Tibial nerve (tissue), 4 donors: Measurements from ENCODE around the gene PDZD8. TPM values are rescaled to one million over a fixed set of nuclear protein-coding genes. Genes with fewer than 3 reads are reported as not detected.
"Not testable (repeated sequence)": the region's sequence is repeated elsewhere in the genome, so short reads cannot be mapped to it uniquely, and the experiment has no call there.

Experiments used
- DNase-seq, 2 donors: peaks; one replicate each; pipeline ENCODE4 v3.0.0-alpha.2; 2019; ENCODE audit warnings: low spot score in 2 of 2
- H3K27ac ChIP-seq, 4 donors: fragments of 200-600 bp; sonication (generic) in 3 of 4; one replicate each; pipeline ENCODE4 v1.5.1; 2017 to 2019; ENCODE audit warnings: mild to moderate bottlenecking in 1 of 4
- H3K27me3 ChIP-seq, 2 donors: fragments of 200-600 bp; sonication (generic) in 1 of 2; one replicate each; pipeline versions ENCODE4 v1.5.1 to v1.6.0; 2017 to 2019
- H3K36me3 ChIP-seq, 3 donors: fragments of 200-600 bp; sonication (generic); one replicate each; pipeline ENCODE4 v1.5.1; 2018 to 2019
- H3K4me1 ChIP-seq, 4 donors: fragments of 200-600 bp; sonication (generic) in 3 of 4; one replicate each; pipeline ENCODE4 v1.5.1; 2017 to 2019
- H3K4me3 ChIP-seq, 4 donors: fragments of 200-600 bp; sonication (generic) in 3 of 4; one replicate each; pipeline ENCODE4 v1.5.1; 2017 to 2019; ENCODE audit warnings: mild to moderate bottlenecking in 1 of 4, moderate library complexity in 1 of 4
- H3K9me3 ChIP-seq, 4 donors: fragments of 200-600 bp; sonication (generic) in 3 of 4; one replicate each; pipeline ENCODE4 v1.5.1; 2017 to 2019
- EP300 ChIP-seq, 2 donors: sonication (generic); formaldehyde crosslinking; IDR thresholded peaks; one replicate each; pipeline ENCODE4 v1.6.1; 2017; ENCODE audit warnings: antibody characterized with exemption in 2 of 2, mild to moderate bottlenecking in 1 of 2
- POLR2A ChIP-seq, 2 donors: fragments of 450-650 bp; IDR thresholded peaks; one replicate each; pipeline ENCODE4 v1.6.1; 2017; ENCODE audit warnings: antibody characterized with exemption in 2 of 2, mild to moderate bottlenecking in 2 of 2, moderate library complexity in 2 of 2
- WGBS, 2 donors: methylation state at CpG; one replicate each; pipeline ENCODE4 v1.1.5; 2018; 5-methylcytosine and 5-hydroxymethylcytosine counted together
- total RNA-seq, 4 donors: library from RNA; depleted of rRNA; stranded (reverse); fragments of >200 nt; gene quantifications; one replicate each; pipeline ENCODE4 v1.1.0, GENCODE V29; 2016
- TF ChIP-seq, protein P1 (sequence below), 5 experiments: fragments of 200-600 bp in 3 of 5; fragments of 450-650 bp in 2 of 5; sonication (generic) in 3 of 5; IDR thresholded peaks; one replicate each; pipeline ENCODE4 v1.5.1; 2016 to 2019; ENCODE audit warnings: antibody characterized with exemption in 5 of 5, mild to moderate bottlenecking in 3 of 5, moderate library complexity in 2 of 5

Gene PDZD8
- total RNA-seq, 4 donors from 2014 or later: 29.4 to 33.3 (median 31.7) TPM

DNA sequence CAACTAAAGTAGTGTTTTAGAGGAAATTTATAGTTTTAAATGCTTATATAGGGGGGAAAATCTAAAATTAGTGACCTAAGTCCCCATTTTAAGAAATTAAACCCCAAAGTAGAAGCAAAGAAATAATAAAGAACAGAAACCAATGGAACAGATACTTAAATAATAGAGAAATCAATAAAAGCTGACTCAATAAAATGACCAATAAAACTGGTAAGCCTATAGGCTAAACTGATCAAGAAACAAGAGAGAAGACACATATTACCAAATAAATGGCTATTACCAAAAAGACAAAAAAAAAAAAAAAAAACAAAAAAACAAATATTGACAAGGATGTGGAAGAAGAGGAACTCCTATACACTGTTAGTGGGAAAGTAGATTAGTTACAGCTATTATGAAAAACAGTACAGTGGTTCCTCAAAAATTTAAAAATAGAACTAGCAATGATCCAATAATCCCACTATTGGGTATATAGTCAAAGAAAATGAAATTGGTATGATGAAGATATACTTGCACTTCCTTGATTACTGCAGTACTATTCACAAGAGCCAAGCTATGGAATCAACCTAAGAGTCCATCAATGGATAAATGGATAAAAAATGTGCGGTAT is 81.1 kb downstream of the PDZD8 start:
- Histone ChIP-seq H3K27ac (no peak overlapping the region), H3K36me3 (peaks cover 0 to 11% (median 0%) of the 10 kb centered on the region in 3 donors), H3K4me3 (no peak overlapping the region), H3K27me3 (no peaks in the 10 kb centered on the region), H3K4me1 (no peaks in the 10 kb centered on the region), H3K9me3 (peaks cover 0 to under 1% (median 0%) of the 10 kb centered on the region in 4 donors)
- DNase-seq: no peak
- WGBS, 2 donors: 97 to 100% methylated on average over 1 of the region's 1 CpG
- TF ChIP-seq, protein P1, sequence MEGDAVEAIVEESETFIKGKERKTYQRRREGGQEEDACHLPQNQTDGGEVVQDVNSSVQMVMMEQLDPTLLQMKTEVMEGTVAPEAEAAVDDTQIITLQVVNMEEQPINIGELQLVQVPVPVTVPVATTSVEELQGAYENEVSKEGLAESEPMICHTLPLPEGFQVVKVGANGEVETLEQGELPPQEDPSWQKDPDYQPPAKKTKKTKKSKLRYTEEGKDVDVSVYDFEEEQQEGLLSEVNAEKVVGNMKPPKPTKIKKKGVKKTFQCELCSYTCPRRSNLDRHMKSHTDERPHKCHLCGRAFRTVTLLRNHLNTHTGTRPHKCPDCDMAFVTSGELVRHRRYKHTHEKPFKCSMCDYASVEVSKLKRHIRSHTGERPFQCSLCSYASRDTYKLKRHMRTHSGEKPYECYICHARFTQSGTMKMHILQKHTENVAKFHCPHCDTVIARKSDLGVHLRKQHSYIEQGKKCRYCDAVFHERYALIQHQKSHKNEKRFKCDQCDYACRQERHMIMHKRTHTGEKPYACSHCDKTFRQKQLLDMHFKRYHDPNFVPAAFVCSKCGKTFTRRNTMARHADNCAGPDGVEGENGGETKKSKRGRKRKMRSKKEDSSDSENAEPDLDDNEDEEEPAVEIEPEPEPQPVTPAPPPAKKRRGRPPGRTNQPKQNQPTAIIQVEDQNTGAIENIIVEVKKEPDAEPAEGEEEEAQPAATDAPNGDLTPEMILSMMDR (IDR thresholded peaks at IDR 0.05): no peak
- TF ChIP-seq POLR2A (IDR thresholded peaks at IDR 0.05) (no peak), EP300 (IDR thresholded peaks at IDR 0.05) (no peak)

DNA sequence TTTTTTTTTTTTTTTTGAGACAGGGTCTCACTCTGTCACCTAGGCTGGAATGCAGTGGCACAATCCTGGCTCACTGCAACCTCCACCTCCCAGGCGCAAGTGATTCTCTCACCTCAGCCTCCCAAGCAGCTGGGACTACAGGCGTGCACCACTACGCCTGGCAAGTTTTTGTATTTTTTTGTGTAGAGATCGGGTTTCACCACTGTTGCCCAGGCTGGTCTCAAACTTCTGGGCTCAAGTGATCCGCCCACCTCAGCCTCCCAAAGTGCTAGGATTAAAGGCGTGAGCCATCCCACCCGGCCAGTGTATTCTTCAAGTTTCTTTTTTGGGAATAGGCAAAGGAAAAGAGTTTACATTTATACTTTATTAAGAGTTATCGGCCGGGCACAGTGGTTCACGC is 84.4 kb downstream of the PDZD8 start:
- H3K4me3 ChIP-seq, H3K27ac ChIP-seq, H3K9me3 ChIP-seq, H3K4me1 ChIP-seq, H3K27me3 ChIP-seq, DNase-seq: not testable (repeated sequence)
- peaks cover 0 to 16% (median 0%) of the 10 kb centered on the region in 3 donors for H3K36me3 ChIP-seq
- 91 to 92% methylated on average over 10 of the region's 10 CpGs for WGBS, 2 donors

DNA sequence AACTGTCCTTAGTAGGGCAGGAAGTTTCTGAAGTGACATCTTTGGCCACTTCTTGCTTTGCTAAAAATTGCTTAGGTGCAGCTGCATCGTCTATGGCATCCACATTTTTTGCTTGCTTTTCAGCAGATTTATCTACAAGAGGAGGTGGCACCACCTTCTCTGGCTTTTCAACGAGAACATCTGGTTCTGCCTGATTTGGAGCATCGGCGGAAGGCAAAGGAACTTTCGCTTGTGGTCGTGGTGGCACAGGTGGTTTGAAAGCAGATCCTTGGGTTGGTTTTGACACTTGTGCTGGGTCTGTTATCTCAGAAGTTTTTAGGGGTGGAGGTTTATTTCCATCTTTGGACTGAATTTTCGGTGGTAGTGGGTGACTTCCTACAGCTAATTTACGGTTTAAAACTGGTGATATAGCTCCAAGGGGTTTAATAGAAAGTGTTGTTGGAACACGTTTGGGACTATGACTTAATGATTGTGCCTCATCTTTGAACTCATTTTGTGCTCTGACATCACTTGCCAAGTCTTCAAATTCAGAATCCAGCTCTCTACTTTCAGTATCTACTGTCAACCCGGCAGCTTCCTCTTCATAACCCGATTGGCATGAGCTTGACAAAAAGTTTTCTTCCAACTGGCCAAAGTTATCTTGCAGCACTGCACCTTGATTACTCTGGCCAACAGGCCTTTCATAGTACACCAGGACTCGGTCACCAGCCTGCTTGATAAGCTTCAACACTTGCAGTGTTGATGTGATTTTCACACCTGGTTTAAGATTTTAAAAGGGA is 90.3 kb downstream of the PDZD8 start:
- Histone ChIP-seq H3K4me1 (no peaks in the 10 kb centered on the region), H3K36me3 (peaks cover 6 to 40% (median 10%) of the 10 kb centered on the region in 3 donors), H3K27ac (no peak overlapping the region), H3K9me3 (no peaks in the 10 kb centered on the region), H3K27me3 (no peaks in the 10 kb centered on the region), H3K4me3 (no peak overlapping the region)
- WGBS, 2 donors: 95% methylated on average over 12 of the region's 12 CpGs
- no peak for DNase-seq
- no peak for TF ChIP-seq EP300 (IDR thresholded peaks at IDR 0.05)
- TF ChIP-seq POLR2A (IDR thresholded peaks at IDR 0.05): no peak
- TF ChIP-seq, protein P1 (IDR thresholded peaks at IDR 0.05): no peak

DNA sequence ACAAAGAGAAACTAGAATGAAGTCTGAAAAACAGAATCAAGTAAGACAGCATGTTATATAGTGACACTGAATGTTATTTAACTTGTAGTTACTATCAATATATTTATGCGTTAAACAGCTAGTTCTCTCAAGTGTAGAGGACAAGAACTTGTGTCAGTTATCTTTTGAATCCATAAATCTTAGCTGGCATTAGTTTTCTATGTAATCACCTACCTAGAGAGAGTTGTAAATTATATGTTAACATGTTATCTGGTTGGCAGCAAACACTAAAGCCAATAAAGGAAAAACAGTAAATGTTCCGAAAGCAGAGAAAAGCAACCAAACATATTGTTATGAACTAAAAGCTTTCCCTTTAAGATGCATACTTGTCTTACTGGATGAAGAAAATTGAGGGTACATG is 97.6 kb downstream of the PDZD8 start:
- DNase-seq: no peak
- Histone ChIP-seq H3K27ac (no peak overlapping the region), H3K9me3 (no peaks in the 10 kb centered on the region), H3K4me1 (no peaks in the 10 kb centered on the region), H3K4me3 (no peak overlapping the region), H3K36me3 (no peaks in the 10 kb centered on the region), H3K27me3 (no peaks in the 10 kb centered on the region)
- TF ChIP-seq, protein P1 (IDR thresholded peaks at IDR 0.05): no peak
- TF ChIP-seq POLR2A (IDR thresholded peaks at IDR 0.05) (no peak), EP300 (IDR thresholded peaks at IDR 0.05) (no peak)
- 95 to 100% methylated on average over 2 of the region's 2 CpGs for WGBS, 2 donors

DNA sequence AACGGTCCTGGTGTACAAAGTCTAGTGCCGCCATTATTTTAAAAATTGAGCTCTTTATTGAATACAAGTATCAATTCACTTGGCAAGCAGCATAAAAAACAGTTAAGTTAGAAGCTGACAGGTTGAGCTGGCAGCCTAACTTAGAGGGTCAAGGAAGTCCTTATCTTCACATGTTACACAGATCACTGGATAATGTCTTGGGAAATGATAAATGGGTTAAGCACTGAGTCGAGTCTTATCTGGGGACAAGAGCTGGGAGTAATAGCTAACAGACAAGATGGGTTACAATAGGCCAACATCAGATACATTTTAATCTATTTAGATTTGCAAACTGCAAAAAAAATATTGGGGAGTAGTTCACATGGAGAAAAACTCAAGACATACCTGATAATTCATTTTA is 100.1 kb downstream of the PDZD8 start:
- TF ChIP-seq EP300 (IDR thresholded peaks at IDR 0.05) (no peak), POLR2A (IDR thresholded peaks at IDR 0.05) (no peak)
- TF ChIP-seq, protein P1 (IDR thresholded peaks at IDR 0.05): no peak
- no peak for DNase-seq
- no peaks in the 10 kb centered on the region for H3K4me1 ChIP-seq
- H3K27me3 ChIP-seq: no peaks in the 10 kb centered on the region
- no peak overlapping the region for H3K4me3 ChIP-seq
- no peaks in the 10 kb centered on the region for H3K9me3 ChIP-seq
- no peaks in the 10 kb centered on the region for H3K36me3 ChIP-seq
- H3K27ac ChIP-seq: no peak overlapping the region
- WGBS, 2 donors: 84 to 85% methylated on average over 3 of the region's 3 CpGs
